ENCODE measurements around the gene C2CD4C. TPM values are rescaled to one million over a fixed set of nuclear protein-coding genes. Genes with fewer than 3 reads are reported as not detected.
A peak's percentile ranks its signal among the peaks of the same experiment; 100 is the strongest.
"Not testable (repeated sequence)": the region's sequence is repeated elsewhere in the genome, so short reads cannot be mapped to it uniquely, and the experiment has no call there.

The C2CD4C gene
- total RNA-seq, 1 donor from 2014 or later = 0.16 TPM

DNA sequence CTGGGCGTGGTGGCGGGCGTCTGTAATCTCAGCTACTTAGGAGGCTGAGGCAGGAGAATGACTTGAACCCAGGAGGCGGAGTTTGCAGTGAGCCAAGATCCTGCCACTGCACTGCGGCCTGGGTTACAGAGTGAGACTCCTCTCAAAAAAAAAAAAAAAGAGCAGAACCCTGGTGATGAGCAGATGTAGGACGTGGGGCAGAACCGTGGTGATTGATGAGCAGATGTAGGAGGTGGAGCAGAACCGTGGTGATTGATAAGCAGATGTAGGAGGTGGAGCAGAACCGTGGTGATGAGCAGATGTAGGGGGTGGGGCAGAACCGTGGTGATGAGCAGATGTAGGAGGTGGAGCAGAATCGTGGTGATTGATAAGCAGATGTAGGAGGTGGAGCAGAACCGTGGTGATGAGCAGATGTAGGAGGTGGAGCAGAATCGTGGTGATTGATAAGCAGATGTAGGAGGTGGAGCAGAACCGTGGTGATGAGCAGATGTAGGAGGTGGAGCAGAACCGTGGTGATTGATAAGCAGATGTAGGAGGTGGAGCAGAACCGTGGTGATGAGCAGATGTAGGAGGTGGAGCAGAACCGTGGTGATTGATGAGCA is 28.2 kb downstream of the C2CD4C start:
- ATAC-seq = not testable (repeated sequence)

GRCh38 chr19:379796-380195 is 29.2 kb downstream of the C2CD4C start:
- no peak for ATAC-seq

- no peak for ATAC-seq
These were observed 30.2 kb downstream of the C2CD4C start for GRCh38 chr19:378706-379105.

DNA sequence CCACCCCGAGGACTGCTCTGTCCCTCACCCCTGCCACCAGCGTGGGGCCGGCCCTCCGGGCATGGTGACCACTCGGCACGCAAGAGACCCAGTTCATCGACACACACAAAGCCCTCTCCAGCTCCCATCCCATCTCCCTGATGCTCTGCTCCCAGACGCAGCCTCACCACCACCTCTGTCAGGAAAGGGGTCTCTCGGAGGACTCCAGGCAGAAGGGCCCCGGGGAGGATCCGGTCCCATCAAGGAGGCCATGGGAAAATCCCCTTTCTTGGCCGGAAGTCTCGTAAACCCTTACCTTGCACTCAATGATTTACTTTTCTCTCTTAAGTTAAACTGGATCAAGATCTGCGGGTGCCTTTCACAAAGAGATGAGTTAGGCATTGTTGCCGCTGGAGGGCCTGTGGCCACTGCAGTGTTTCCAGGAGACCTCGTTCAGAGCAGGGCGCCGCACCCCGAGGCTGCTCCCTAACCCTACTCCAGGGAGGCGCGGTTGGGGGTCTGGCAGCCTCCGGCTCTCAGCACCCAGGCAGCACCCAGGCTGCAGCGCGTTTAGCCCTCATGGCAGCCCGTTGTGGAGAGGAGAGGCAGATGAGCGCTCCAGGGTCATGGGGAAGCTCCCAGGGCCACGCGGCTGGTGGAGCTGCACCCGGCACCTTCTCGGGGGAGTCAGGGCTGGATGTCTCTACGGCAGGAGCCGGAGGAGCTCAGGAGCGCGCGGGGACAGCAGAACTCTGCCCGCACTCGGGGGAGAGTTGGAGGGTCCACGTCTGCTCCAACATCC is 31.0 kb downstream of the C2CD4C start:
- ATAC-seq = no peak

DNA sequence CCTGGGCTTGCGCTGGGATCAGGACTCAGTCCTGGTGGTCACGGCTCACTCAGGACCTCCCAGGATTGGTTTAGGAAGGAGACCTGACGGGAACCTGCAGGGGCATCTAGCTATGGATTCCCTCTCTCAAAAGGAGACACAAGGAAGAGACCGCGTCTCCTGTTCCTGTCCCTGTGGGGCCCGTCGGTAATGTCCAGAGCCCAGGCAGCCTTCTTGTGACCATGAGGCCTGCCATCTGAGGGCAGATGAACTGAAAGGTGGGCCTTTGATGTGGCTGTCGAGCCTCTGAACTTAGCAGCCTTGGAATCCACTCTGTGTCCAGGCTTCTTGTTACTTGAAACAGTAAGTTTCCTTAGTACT is 32.9 kb downstream of the C2CD4C start:
- ATAC-seq = no peak

DNA sequence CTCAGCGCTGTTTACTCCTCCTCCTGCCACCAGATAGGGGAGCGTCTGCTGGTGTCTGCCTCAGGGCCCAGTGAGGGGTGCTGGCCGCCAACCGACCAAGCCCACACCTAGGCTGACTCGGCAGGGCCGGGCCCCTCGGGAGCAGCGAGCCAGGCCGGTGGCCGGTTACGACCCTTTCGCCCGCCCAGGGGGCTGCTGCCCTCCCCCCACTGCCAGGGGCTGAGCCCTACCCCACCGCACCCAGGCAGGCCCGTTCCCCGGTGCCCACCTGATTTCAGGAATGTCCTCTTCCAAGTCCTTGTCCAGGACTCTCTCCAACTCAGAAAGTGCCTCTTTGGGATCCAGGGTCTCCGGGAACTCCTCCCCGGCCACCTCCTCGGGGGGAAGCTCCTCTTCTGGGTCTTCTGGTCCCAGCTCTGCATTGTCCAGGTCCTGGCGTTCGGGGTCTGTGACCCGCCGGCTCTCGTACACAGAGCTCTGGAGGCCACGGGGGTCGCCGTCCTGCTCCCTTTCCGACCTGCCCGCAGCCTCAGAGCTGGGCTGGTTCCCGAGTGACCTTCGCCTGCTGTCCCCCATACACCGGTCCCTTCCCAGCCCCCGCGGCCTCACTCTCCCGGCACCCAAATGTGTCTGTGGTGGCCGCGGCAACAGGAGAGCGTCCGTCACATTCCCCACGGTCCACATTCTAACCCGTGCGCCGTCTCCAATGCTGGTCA is 33.4 kb downstream of the C2CD4C start:
- no peak for ATAC-seq

- no peak for ATAC-seq
These were observed 34.1 kb downstream of the C2CD4C start for GRCh38 chr19:374886-375235.

DNA sequence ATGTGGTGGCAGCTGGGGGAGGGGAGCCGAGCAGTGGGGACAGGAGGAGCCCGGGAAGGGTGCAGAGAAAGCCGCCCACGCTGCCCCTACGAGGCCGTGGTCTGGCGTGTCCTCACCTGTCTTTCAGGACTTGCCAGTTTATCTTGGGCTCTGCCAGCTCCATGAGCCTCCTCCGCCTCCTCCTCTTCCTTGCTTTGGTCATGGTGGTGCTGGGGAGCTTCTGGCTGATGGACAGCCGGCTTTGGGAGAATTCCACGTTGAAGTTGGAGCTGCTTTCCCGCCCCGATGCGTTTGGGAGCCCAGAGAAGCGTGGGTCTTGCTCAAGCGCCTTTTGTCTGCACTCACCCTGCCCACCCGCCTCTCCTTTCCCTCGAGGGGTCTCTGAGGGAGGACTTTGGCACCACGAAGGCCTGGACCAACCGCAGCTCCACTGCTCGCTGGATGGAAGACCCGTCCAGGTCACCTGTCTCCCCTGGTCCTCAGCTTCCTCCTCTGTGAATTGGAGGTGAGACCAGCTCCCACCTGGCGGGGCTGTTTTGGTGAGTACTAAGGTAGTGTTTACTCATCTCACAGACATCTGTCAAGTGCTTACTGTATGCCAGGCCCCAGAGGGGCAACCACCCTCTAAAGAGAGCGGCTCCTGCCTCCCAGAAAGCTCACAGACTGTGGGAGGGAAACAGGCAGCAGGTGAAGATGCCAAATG is 34.6 kb downstream of the C2CD4C start:
- ATAC-seq = peak; percentile 67

DNA sequence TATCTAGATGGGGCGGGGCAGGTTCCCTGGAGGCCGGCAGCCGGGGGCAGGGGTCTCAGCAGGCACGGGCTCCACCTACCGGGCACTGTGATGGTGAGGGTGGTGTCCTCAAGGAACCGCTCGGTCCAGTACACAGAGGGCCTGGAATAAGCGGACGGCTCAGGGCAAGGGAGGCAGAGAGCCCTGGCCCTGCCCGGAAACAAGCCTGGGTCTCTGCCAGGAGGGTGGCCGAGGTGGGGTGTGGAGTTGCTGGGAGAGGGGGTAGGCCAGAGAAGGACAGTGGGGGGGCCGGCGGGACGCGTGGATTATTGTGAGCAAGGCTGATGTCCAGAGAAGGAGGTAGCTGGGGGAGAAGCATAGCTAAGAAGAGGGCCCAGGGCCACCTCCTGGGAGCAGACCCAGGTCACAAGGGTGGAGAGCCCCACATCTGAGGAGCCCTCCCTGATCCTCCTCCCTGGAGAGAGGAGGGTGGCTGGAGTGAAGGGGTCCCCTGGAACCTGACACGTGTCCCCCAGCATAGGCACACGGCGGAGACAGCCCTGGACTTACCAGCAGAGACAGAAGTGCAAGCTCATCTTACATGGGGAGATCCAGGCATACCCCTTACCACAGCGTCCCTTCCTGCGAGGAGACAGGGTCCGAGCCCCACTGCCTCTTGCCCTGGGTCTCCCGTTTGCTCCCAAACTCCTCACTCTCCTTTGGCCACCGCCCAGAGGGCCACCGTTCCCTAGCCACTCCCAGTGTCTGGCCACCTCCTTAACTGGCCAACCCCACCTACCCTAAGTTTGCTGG is 35.4 kb downstream of the C2CD4C start:
- no peak for ATAC-seq

GRCh38 chr19:372306-372890 is 36.5 kb downstream of the C2CD4C start:
- ATAC-seq = no peak

GRCh38 chr19:371501-372168 is 37.3 kb downstream of the C2CD4C start:
- no peak for ATAC-seq

DNA sequence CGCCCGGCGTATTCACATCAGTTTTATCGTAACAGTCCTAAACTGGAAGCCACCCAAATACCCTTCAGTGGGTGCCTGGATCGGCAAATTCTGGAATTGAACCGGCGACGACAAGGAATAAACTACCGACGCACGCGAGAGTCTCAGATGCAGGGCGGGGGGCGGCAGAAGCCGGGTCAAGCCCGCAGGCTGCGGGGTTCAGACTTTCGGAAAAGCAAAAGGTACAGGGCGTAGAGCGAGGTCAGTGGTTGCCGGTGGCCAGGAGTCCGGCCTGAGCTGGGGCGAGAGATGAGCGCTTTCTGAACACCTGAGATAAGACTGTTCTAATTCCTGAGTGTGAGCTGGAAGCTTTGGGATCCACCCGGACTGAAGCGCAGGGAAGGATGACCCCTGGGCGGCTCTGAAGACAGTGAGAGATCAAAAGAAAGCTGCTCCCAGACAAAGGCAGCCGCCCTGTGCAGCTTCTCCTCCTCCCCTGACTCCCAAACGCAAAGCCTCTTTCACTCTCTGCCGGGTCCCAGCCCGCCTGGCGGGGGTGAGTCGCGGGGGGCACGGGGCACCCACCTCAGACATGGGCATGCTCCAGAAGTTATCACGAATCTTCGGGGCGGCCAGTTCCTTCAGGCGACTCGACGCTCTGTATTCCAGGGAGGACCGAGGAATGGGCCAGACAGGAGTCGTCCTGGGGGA is 38.2 kb downstream of the C2CD4C start:
- ATAC-seq = no peak

DNA sequence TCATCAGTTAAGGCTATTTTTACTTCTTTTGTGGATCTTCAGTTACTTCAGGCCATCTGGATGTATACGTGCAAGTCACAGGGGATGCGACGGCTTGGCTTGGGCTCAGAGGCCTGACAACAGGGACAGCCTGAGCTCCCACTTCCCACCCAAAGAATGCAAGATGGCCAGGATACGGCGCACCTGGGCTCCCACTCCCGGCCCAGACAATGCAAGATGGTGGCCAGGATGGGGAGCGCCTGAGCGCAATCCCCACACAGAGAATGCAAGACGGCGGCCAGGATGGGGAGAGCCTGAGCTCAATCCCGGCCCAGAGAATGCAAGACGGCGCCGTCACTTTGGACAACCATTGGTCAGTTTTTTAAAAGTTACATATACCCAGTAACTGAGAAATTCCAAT is 39.1 kb downstream of the C2CD4C start:
- no peak for ATAC-seq

GRCh38 chr19:369256-369655 is 39.7 kb downstream of the C2CD4C start:
- no peak for ATAC-seq

- ATAC-seq = no peak
These were observed 40.3 kb downstream of the C2CD4C start for GRCh38 chr19:368630-369024.

DNA sequence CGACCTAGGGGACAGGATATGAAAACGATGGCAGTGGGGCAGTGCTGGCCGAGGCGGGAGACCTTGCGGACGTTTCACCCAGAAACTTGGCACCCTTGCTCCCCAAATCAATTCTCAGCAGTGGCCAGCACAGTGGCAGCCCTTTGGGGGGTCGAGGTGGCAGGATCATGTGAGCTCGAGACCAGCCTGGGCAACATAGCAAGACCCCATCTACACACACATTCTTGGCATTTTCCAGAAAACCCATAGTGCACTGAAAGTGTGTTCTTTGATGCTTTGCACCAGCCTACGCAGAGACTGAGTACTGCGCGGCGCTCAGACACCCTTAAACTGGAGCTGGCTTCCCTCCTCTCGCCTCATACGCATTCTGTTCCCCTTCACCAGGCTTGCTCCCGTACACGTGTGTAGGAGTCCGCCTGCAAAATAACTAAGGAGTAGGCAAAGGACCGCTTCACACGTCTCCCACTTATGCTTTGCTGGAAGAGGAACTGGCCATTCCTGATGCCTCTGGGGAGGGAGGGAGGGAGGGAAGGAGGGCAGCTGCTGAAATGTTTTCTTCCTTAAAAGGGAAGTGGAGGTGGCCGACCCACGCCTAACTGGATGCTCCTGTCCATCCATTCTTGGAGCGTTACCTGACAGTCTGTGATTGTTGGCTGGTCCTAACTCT is 40.9 kb downstream of the C2CD4C start:
- no peak for ATAC-seq

DNA sequence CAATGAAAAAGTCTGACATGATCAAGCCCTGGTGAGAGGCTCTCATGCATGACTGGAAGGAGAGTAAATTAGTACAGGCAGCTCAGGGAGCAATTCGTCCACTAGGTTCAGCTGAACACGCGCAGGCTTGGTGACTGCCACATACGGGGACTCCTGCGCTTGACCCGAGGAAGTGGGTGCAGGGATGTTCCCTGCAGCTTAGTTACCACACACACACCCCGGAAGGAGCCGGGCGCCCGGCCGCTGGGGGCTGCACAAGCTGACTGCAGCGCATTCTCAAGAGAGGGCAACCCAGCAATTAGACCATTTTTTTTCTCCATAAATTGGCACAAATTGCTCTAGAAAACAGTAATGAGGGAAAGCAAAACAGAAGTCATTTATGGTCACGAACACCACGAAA is 41.4 kb downstream of the C2CD4C start:
- no peak for ATAC-seq

- no peak for ATAC-seq
These were observed 42.0 kb downstream of the C2CD4C start for GRCh38 chr19:366951-367350.

GRCh38 chr19:366205-366783 is 42.7 kb downstream of the C2CD4C start:
- no peak for ATAC-seq

Data from esophagus mucosa (tissue), 1 donor.